Loucy (cell line): ENCODE results near the gene SLC35F1.

Experiments used
- EZH2phosphoT487 ChIP-seq: fragments of 200-600 bp; IDR thresholded peaks from 2 replicates; pipeline ENCODE4 v1.6.1; 2018; ENCODE audit warnings: antibody characterized with exemption, mild to moderate bottlenecking, moderate library complexity, borderline replicate concordance
- TF ChIP-seq, protein P1 (sequence below): fragments of 200-600 bp; sonication (generic); conservative IDR thresholded peaks from 2 replicates; pipeline ENCODE4 v1.5.1; 2014; ENCODE audit warnings: mild to moderate bottlenecking, antibody characterized with exemption, low read length

- TF ChIP-seq, protein P1, sequence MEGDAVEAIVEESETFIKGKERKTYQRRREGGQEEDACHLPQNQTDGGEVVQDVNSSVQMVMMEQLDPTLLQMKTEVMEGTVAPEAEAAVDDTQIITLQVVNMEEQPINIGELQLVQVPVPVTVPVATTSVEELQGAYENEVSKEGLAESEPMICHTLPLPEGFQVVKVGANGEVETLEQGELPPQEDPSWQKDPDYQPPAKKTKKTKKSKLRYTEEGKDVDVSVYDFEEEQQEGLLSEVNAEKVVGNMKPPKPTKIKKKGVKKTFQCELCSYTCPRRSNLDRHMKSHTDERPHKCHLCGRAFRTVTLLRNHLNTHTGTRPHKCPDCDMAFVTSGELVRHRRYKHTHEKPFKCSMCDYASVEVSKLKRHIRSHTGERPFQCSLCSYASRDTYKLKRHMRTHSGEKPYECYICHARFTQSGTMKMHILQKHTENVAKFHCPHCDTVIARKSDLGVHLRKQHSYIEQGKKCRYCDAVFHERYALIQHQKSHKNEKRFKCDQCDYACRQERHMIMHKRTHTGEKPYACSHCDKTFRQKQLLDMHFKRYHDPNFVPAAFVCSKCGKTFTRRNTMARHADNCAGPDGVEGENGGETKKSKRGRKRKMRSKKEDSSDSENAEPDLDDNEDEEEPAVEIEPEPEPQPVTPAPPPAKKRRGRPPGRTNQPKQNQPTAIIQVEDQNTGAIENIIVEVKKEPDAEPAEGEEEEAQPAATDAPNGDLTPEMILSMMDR: no peak
- TF ChIP-seq EZH2phosphoT487: no peak
Measured at GRCh38 chr6:118305081-118305480, 398.0 kb downstream of the SLC35F1 start.
